Measurements from ENCODE around the gene WIPF1. TPM values are rescaled to one million over a fixed set of nuclear protein-coding genes. Genes with fewer than 3 reads are reported as not detected.

Gene WIPF1
- total RNA-seq, 1 experiment from 2014 or later: 6.4 TPM

DNA sequence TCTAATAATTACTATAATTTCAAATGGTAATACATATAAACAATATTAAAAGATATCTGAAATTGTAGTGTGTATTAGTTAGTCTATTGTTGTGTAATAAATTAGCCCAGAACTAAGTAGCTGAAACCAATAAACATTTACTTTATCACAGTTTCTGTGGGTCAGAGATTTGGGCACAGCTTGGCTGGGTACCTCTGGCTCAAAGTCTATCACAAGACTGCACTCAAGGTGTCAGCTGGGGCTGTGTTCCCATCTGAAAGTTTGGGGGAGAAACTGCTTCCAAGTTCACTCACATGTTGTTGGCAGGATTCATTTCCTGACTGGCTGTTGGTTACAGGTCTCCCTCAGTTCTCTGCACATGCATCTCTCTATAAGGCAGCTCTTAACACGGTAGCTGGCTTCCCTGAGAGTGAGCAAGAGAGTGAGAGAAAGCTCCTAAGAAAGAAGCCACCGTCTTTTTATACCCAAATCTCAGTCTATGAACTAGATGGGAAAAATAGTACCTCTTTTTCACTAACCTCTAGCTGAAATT, 25.6 kb upstream of the WIPF1 start:
- Mint-ChIP-seq H3K4me3 (no peak overlapping the region), H3K36me3 (no peaks in the 10 kb centered on the region), H3K27ac (no peak overlapping the region), H3K27me3 (ENCODE audit: low read depth) (no peaks in the 10 kb centered on the region), H3K4me1 (no peaks in the 10 kb centered on the region), H3K9me3 (no peaks in the 10 kb centered on the region)
- ATAC-seq (no peak), DNase-seq (ENCODE audit: low spot score) (no peak)
- POLR2A ChIA-PET: no interaction called here
- TF ChIP-seq FOXK1 (CRISPR knock-in tag; IDR thresholded peaks at IDR 0.05) (no peak), MYBL2 (CRISPR knock-in tag; IDR thresholded peaks at IDR 0.05) (no peak), EMX1 (CRISPR knock-in tag; IDR thresholded peaks at IDR 0.05) (no peak), CREM (CRISPR knock-in tag; IDR thresholded peaks at IDR 0.05) (no peak), GRHL2 (CRISPR knock-in tag; IDR thresholded peaks at IDR 0.05; ENCODE audit: insufficient replicate concordance, severe bottlenecking) (no peak)
- TF ChIP-seq, protein P1, sequence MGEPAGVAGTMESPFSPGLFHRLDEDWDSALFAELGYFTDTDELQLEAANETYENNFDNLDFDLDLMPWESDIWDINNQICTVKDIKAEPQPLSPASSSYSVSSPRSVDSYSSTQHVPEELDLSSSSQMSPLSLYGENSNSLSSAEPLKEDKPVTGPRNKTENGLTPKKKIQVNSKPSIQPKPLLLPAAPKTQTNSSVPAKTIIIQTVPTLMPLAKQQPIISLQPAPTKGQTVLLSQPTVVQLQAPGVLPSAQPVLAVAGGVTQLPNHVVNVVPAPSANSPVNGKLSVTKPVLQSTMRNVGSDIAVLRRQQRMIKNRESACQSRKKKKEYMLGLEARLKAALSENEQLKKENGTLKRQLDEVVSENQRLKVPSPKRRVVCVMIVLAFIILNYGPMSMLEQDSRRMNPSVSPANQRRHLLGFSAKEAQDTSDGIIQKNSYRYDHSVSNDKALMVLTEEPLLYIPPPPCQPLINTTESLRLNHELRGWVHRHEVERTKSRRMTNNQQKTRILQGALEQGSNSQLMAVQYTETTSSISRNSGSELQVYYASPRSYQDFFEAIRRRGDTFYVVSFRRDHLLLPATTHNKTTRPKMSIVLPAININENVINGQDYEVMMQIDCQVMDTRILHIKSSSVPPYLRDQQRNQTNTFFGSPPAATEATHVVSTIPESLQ (CRISPR knock-in tag; IDR thresholded peaks at IDR 0.05): no peak
- TF ChIP-seq, protein P2, sequence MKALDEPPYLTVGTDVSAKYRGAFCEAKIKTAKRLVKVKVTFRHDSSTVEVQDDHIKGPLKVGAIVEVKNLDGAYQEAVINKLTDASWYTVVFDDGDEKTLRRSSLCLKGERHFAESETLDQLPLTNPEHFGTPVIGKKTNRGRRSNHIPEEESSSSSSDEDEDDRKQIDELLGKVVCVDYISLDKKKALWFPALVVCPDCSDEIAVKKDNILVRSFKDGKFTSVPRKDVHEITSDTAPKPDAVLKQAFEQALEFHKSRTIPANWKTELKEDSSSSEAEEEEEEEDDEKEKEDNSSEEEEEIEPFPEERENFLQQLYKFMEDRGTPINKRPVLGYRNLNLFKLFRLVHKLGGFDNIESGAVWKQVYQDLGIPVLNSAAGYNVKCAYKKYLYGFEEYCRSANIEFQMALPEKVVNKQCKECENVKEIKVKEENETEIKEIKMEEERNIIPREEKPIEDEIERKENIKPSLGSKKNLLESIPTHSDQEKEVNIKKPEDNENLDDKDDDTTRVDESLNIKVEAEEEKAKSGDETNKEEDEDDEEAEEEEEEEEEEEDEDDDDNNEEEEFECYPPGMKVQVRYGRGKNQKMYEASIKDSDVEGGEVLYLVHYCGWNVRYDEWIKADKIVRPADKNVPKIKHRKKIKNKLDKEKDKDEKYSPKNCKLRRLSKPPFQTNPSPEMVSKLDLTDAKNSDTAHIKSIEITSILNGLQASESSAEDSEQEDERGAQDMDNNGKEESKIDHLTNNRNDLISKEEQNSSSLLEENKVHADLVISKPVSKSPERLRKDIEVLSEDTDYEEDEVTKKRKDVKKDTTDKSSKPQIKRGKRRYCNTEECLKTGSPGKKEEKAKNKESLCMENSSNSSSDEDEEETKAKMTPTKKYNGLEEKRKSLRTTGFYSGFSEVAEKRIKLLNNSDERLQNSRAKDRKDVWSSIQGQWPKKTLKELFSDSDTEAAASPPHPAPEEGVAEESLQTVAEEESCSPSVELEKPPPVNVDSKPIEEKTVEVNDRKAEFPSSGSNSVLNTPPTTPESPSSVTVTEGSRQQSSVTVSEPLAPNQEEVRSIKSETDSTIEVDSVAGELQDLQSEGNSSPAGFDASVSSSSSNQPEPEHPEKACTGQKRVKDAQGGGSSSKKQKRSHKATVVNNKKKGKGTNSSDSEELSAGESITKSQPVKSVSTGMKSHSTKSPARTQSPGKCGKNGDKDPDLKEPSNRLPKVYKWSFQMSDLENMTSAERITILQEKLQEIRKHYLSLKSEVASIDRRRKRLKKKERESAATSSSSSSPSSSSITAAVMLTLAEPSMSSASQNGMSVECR (CRISPR knock-in tag; IDR thresholded peaks at IDR 0.05; ENCODE audit: borderline replicate concordance): no peak
- TF ChIP-seq, protein P3, sequence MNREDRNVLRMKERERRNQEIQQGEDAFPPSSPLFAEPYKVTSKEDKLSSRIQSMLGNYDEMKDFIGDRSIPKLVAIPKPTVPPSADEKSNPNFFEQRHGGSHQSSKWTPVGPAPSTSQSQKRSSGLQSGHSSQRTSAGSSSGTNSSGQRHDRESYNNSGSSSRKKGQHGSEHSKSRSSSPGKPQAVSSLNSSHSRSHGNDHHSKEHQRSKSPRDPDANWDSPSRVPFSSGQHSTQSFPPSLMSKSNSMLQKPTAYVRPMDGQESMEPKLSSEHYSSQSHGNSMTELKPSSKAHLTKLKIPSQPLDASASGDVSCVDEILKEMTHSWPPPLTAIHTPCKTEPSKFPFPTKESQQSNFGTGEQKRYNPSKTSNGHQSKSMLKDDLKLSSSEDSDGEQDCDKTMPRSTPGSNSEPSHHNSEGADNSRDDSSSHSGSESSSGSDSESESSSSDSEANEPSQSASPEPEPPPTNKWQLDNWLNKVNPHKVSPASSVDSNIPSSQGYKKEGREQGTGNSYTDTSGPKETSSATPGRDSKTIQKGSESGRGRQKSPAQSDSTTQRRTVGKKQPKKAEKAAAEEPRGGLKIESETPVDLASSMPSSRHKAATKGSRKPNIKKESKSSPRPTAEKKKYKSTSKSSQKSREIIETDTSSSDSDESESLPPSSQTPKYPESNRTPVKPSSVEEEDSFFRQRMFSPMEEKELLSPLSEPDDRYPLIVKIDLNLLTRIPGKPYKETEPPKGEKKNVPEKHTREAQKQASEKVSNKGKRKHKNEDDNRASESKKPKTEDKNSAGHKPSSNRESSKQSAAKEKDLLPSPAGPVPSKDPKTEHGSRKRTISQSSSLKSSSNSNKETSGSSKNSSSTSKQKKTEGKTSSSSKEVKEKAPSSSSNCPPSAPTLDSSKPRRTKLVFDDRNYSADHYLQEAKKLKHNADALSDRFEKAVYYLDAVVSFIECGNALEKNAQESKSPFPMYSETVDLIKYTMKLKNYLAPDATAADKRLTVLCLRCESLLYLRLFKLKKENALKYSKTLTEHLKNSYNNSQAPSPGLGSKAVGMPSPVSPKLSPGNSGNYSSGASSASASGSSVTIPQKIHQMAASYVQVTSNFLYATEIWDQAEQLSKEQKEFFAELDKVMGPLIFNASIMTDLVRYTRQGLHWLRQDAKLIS (CRISPR knock-in tag; IDR thresholded peaks at IDR 0.05; ENCODE audit: borderline replicate concordance): no peak
- TF ChIP-seq, protein P4, sequence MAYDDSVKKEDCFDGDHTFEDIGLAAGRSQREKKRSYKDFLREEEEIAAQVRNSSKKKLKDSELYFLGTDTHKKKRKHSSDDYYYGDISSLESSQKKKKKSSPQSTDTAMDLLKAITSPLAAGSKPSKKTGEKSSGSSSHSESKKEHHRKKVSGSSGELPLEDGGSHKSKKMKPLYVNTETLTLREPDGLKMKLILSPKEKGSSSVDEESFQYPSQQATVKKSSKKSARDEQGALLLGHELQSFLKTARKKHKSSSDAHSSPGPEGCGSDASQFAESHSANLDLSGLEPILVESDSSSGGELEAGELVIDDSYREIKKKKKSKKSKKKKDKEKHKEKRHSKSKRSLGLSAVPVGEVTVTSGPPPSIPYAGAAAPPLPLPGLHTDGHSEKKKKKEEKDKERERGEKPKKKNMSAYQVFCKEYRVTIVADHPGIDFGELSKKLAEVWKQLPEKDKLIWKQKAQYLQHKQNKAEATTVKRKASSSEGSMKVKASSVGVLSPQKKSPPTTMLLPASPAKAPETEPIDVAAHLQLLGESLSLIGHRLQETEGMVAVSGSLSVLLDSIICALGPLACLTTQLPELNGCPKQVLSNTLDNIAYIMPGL (CRISPR knock-in tag; IDR thresholded peaks at IDR 0.05): no peak
- CTCF ChIA-PET: interaction anchor here (0.8 to 1.5 kb wide), 2 partner anchors 20 to 74 kb away, joined by 4 to 6 read pairs; no protein-coding TSS in a partner anchor

DNA sequence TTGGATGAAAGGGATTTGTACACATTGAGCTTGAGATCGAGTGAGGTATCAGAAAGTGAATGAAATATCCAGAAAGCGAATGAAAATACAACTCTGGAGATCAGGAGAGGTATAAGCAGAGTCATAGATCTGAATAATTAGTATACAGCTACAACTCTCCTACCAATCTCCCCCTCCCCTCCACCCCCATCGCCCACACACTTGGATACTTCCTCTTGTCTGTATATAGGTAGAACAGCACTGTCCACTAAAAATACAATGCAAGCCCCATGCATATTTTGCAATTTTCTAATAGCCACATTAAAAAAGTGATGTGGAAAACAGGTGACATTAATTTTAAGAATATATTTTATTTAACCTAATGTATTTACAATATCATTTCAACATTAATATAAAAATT, 23.7 kb upstream of the WIPF1 start:
- ChIA-PET POLR2A (no interaction called here), CTCF (interaction anchor here (1.1 kb wide), 1 partner anchor 18 kb away, joined by 4 read pairs; no protein-coding TSS in a partner anchor)
- no peak for DNase-seq (ENCODE audit: low spot score)
- ATAC-seq: no peak
- Mint-ChIP-seq H3K4me3 (no peak overlapping the region), H3K27ac (no peak overlapping the region), H3K36me3 (no peaks in the 10 kb centered on the region), H3K9me3 (no peaks in the 10 kb centered on the region), H3K27me3 (ENCODE audit: low read depth) (no peaks in the 10 kb centered on the region), H3K4me1 (no peaks in the 10 kb centered on the region)
- no peak for TF ChIP-seq MXD4 (CRISPR knock-in tag; IDR thresholded peaks at IDR 0.05; ENCODE audit: borderline replicate concordance)
- TF ChIP-seq ZNF396 (CRISPR knock-in tag; IDR thresholded peaks at IDR 0.05; ENCODE audit: borderline replicate concordance): no peak
- no peak for TF ChIP-seq ZNF138 (CRISPR knock-in tag; conservative IDR thresholded peaks at IDR 0.05)
- TF ChIP-seq, protein P5, sequence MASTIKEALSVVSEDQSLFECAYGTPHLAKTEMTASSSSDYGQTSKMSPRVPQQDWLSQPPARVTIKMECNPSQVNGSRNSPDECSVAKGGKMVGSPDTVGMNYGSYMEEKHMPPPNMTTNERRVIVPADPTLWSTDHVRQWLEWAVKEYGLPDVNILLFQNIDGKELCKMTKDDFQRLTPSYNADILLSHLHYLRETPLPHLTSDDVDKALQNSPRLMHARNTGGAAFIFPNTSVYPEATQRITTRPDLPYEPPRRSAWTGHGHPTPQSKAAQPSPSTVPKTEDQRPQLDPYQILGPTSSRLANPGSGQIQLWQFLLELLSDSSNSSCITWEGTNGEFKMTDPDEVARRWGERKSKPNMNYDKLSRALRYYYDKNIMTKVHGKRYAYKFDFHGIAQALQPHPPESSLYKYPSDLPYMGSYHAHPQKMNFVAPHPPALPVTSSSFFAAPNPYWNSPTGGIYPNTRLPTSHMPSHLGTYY (CRISPR knock-in tag; IDR thresholded peaks at IDR 0.05): no peak
- TF ChIP-seq TP53 (CRISPR knock-in tag; IDR thresholded peaks at IDR 0.05): no peak
- TF ChIP-seq NFYB (CRISPR knock-in tag; conservative IDR thresholded peaks at IDR 0.05; ENCODE audit: low read depth): no peak
- TF ChIP-seq, protein P6, sequence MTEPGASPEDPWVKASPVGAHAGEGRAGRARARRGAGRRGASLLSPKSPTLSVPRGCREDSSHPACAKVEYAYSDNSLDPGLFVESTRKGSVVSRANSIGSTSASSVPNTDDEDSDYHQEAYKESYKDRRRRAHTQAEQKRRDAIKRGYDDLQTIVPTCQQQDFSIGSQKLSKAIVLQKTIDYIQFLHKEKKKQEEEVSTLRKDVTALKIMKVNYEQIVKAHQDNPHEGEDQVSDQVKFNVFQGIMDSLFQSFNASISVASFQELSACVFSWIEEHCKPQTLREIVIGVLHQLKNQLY (CRISPR knock-in tag; IDR thresholded peaks at IDR 0.05): no peak
- TF ChIP-seq HMGA2 (CRISPR knock-in tag; IDR thresholded peaks at IDR 0.05): no peak
- TF ChIP-seq, protein P7, sequence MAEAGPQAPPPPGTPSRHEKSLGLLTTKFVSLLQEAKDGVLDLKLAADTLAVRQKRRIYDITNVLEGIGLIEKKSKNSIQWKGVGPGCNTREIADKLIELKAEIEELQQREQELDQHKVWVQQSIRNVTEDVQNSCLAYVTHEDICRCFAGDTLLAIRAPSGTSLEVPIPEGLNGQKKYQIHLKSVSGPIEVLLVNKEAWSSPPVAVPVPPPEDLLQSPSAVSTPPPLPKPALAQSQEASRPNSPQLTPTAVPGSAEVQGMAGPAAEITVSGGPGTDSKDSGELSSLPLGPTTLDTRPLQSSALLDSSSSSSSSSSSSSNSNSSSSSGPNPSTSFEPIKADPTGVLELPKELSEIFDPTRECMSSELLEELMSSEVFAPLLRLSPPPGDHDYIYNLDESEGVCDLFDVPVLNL (CRISPR knock-in tag; IDR thresholded peaks at IDR 0.05; ENCODE audit: borderline replicate concordance, low read depth): no peak

Data from WTC11 (cell line).